GM19395 (cell line): ENCODE results near the gene RLF.

Experiments used
- ATAC-seq: cut with Tn5 transposase; IDR thresholded peaks from one replicate; pipeline ENCODE4 v1.9.1; 2021; ENCODE audit warnings: mild to moderate bottlenecking, moderate library complexity; ENCODE audit not compliant: unreplicated experiment

RLF gene

GRCh38 chr1:40239626-40240025 lies 78.4 kb downstream of the RLF start:
- no peak for ATAC-seq

- no peak for ATAC-seq
Observed at GRCh38 chr1:40240390-40240789, 79.2 kb downstream of the RLF start.

GRCh38 chr1:40241362-40241761 lies 80.2 kb downstream of the RLF start:
- ATAC-seq: peak; percentile 6

GRCh38 chr1:40243351-40243750 lies 82.2 kb downstream of the RLF start:
- ATAC-seq: no peak

- no peak for ATAC-seq
Observed at GRCh38 chr1:40244138-40244744, 83.1 kb downstream of the RLF start.

- no peak for ATAC-seq
Observed at GRCh38 chr1:40245686-40246085, 84.5 kb downstream of the RLF start.

GRCh38 chr1:40247655-40248054 lies 86.5 kb downstream of the RLF start, which contains the start of gene TMCO2:
TSS of gene TMCO2 (plus strand) at chr1:40247937. CDS start at chr1:40247994, 57 bp downstream.
- no peak for ATAC-seq

- no peak for ATAC-seq
Observed at GRCh38 chr1:40248412-40248811, 87.2 kb downstream of the RLF start.

GRCh38 chr1:40251456-40251855 lies 90.3 kb downstream of the RLF start:
- no peak for ATAC-seq

GRCh38 chr1:40252601-40253000 lies 91.4 kb downstream of the RLF start:
- ATAC-seq: no peak

- no peak for ATAC-seq
Observed at GRCh38 chr1:40255231-40255630, 94.0 kb downstream of the RLF start.

GRCh38 chr1:40256401-40257084 lies 95.4 kb downstream of the RLF start:
- no peak for ATAC-seq

GRCh38 chr1:40257313-40257687 lies 96.1 kb downstream of the RLF start:
- peak; percentile 19 for ATAC-seq

- ATAC-seq: peak; percentile 94
Observed at GRCh38 chr1:40257688-40258444, 96.7 kb downstream of the RLF start, which contains the start of gene ZMPSTE24. TSS of gene ZMPSTE24 (plus strand) at chr1:40258236. CDS start at chr1:40258272, 36 bp downstream.

- ATAC-seq: no peak
Observed at GRCh38 chr1:40258445-40258769, 97.2 kb downstream of the RLF start.

GRCh38 chr1:40264354-40264781 lies 103.2 kb downstream of the RLF start:
- no peak for ATAC-seq

GRCh38 chr1:40265298-40265697 lies 104.1 kb downstream of the RLF start:
- no peak for ATAC-seq

GRCh38 chr1:40265919-40266318 lies 104.7 kb downstream of the RLF start:
- ATAC-seq: no peak

- no peak for ATAC-seq
Observed at GRCh38 chr1:40266786-40267535, 105.8 kb downstream of the RLF start.

- ATAC-seq: no peak
Observed at GRCh38 chr1:40267767-40268187, 106.6 kb downstream of the RLF start.

GRCh38 chr1:40268211-40268610 lies 107.0 kb downstream of the RLF start:
- ATAC-seq: no peak
